Measurements from ENCODE around the gene CREB3L2.

DNA sequence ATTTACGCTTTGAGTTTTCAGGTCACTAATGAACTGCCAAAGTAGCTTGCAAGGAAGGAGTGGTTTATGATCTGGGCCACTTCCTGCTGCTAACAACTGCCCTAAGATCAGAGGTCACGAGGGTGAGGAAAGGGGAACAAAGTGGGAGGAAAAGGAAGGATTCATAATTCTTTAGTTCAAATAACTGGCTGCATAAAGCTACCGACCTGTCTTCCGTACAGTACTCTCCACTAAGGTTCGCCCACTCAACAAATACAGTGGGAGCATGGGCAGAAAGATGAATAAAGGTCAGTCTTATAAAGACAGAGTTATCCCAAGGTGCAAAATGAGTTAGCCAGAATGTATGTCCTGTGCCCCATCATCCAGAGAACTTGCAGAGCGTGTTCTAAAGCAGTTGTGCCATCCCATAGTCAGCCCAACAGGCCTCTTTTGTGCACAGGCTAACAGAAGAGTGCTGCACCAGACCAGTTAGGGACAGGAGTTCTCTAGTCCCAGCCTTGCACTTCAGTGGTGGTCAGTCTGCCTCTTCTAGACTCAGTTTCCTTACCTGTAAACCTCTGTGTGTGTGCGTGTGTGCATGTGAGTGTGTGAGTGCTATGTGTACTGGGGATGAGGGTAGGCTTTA is 65.9 kb downstream of the CREB3L2 start:
- TF ChIP-seq, protein P1, sequence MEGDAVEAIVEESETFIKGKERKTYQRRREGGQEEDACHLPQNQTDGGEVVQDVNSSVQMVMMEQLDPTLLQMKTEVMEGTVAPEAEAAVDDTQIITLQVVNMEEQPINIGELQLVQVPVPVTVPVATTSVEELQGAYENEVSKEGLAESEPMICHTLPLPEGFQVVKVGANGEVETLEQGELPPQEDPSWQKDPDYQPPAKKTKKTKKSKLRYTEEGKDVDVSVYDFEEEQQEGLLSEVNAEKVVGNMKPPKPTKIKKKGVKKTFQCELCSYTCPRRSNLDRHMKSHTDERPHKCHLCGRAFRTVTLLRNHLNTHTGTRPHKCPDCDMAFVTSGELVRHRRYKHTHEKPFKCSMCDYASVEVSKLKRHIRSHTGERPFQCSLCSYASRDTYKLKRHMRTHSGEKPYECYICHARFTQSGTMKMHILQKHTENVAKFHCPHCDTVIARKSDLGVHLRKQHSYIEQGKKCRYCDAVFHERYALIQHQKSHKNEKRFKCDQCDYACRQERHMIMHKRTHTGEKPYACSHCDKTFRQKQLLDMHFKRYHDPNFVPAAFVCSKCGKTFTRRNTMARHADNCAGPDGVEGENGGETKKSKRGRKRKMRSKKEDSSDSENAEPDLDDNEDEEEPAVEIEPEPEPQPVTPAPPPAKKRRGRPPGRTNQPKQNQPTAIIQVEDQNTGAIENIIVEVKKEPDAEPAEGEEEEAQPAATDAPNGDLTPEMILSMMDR (IDR thresholded peaks at IDR 0.05): no peak
- TF ChIP-seq FOSL2 (IDR thresholded peaks at IDR 0.05): no peak
- TF ChIP-seq FOSL2 (CRISPR knock-in tag; IDR thresholded peaks at IDR 0.05): no peak
- TF ChIP-seq, protein P2, sequence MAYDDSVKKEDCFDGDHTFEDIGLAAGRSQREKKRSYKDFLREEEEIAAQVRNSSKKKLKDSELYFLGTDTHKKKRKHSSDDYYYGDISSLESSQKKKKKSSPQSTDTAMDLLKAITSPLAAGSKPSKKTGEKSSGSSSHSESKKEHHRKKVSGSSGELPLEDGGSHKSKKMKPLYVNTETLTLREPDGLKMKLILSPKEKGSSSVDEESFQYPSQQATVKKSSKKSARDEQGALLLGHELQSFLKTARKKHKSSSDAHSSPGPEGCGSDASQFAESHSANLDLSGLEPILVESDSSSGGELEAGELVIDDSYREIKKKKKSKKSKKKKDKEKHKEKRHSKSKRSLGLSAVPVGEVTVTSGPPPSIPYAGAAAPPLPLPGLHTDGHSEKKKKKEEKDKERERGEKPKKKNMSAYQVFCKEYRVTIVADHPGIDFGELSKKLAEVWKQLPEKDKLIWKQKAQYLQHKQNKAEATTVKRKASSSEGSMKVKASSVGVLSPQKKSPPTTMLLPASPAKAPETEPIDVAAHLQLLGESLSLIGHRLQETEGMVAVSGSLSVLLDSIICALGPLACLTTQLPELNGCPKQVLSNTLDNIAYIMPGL (CRISPR knock-in tag; IDR thresholded peaks at IDR 0.05; ENCODE audit: borderline replicate concordance): no peak

All from A549 (cell line).